Heart left ventricle (tissue), 13 donors: ENCODE data around the gene KIF13A.

Experiments used
- CTCF ChIP-seq, 12 donors: fragments of 200-600 bp; sonication (generic) in 4 of 12; IDR thresholded peaks; one replicate each; pipeline versions ENCODE4 v1.5.0 to v1.8.0; 2018 to 2022; ENCODE audit warnings: antibody characterized with exemption in 12 of 12, mild to moderate bottlenecking in 5 of 12
- POLR2A ChIP-seq, 2 donors: fragments of 450-650 bp; IDR thresholded peaks; one replicate each; pipeline ENCODE4 v1.6.1; 2017; ENCODE audit warnings: antibody characterized with exemption in 2 of 2, mild to moderate bottlenecking in 2 of 2, moderate library complexity in 2 of 2
- donor health status: ischemic (EF 13 %, LVEDD 7.1; RV severe dilation, severe dysfunction).
- donor health status: DM: no; HTN: yes; CAD: no.
- donor health status: DM: no; HTN: no; CAD: no.
- donor health status: ischemic (EF 25% LVEDD 6.9; RV normal size, moderate dysfunction).
- donor health status: ischemic (EF 25% LVEDD 5.7; RV mildly dilated, moderate dysfunction).
- donor health status: ischemic (EF 35%, LVEDD 5.7; RV mildly dilated, moderate dysfunction).
- donor health status: nonischemic (EF 11% LVEDD 7.7; RV severe dilation, severe dysfunction).
- donor health status: DM: yes; HTN: yes; CAD: no.
- donor health status: PGD.
- donor health status: ischemic (EF 29% LVEDD 5.4; RV normal size, mild dysfunction).
- donor health status: nonischemic (EF 23%, LVEDD 6.1; RV moderate dilation, normal function).

GRCh38 chr6:17962436-17963031 lies 24.9 kb downstream of the KIF13A start:
- TF ChIP-seq CTCF (IDR thresholded peaks at IDR 0.05) (no peak), POLR2A (IDR thresholded peaks at IDR 0.05) (no peak)
